HEK293 (cell line): ENCODE results near the gene DHRS13.

Source experiments
- KLF1 ChIP-seq: fragments of 450-650 bp; formaldehyde crosslinking; IDR thresholded peaks from 2 replicates; pipeline ENCODE4 v1.5.1; 2016; ENCODE audit warnings: missing biosample characterization, missing genetic modification characterization
- KLF8 ChIP-seq: fragments of 450-650 bp; formaldehyde crosslinking; IDR thresholded peaks from 2 replicates; pipeline ENCODE4 v1.5.1; 2016; ENCODE audit warnings: missing biosample characterization, missing genetic modification characterization
- OVOL3 ChIP-seq: fragments of 450-650 bp; formaldehyde crosslinking; IDR thresholded peaks from 2 replicates; pipeline ENCODE4 v1.5.1; 2016; ENCODE audit warnings: missing biosample characterization, missing genetic modification characterization
- SP2 ChIP-seq: fragments of 450-650 bp; formaldehyde crosslinking; IDR thresholded peaks from 2 replicates; pipeline ENCODE4 v1.5.1; 2016; ENCODE audit warnings: missing biosample characterization, missing genetic modification characterization
- SP3 ChIP-seq: fragments of 450-650 bp; formaldehyde crosslinking; IDR thresholded peaks from 2 replicates; pipeline ENCODE4 v1.5.1; 2016; ENCODE audit warnings: missing biosample characterization, missing genetic modification characterization
- YY1 ChIP-seq: fragments of 450-650 bp; formaldehyde crosslinking; IDR thresholded peaks from 2 replicates; pipeline ENCODE4 v1.5.1; 2018; ENCODE audit warnings: missing biosample characterization, missing genetic modification characterization
- YY2 ChIP-seq: fragments of 450-650 bp; formaldehyde crosslinking; IDR thresholded peaks from 2 replicates; pipeline ENCODE4 v1.5.1; 2016; ENCODE audit warnings: missing biosample characterization, missing genetic modification characterization
- ZBTB20 ChIP-seq: fragments of 450-650 bp; formaldehyde crosslinking; IDR thresholded peaks from 2 replicates; pipeline ENCODE4 v1.5.1; 2016; ENCODE audit warnings: missing biosample characterization, missing genetic modification characterization
- ZBTB7A ChIP-seq: fragments of 450-650 bp; formaldehyde crosslinking; IDR thresholded peaks from 2 replicates; pipeline ENCODE4 v1.5.1; 2016; ENCODE audit warnings: low read depth, missing biosample characterization, missing genetic modification characterization
- ZNF2 ChIP-seq: fragments of 450-650 bp; formaldehyde crosslinking; IDR thresholded peaks from 2 replicates; pipeline ENCODE4 v1.5.1; 2016; ENCODE audit warnings: missing biosample characterization, missing genetic modification characterization
- ZNF221 ChIP-seq: fragments of 450-650 bp; formaldehyde crosslinking; IDR thresholded peaks from 2 replicates; pipeline ENCODE4 v1.5.1; 2017; ENCODE audit warnings: missing biosample characterization, missing genetic modification characterization, borderline replicate concordance
- ZNF394 ChIP-seq: fragments of 450-650 bp; formaldehyde crosslinking; IDR thresholded peaks from 2 replicates; pipeline ENCODE4 v1.5.1; 2016; ENCODE audit warnings: missing biosample characterization, missing genetic modification characterization, mild to moderate bottlenecking, moderate library complexity, borderline replicate concordance
- ZNF501 ChIP-seq: fragments of 450-650 bp; formaldehyde crosslinking; IDR thresholded peaks from 2 replicates; pipeline ENCODE4 v1.5.1; 2016; ENCODE audit warnings: missing biosample characterization, missing genetic modification characterization
- ZNF518A ChIP-seq: fragments of 450-650 bp; formaldehyde crosslinking; conservative IDR thresholded peaks from 2 replicates; pipeline ENCODE4 v1.5.1; 2016; ENCODE audit warnings: low read depth, missing biosample characterization, missing genetic modification characterization
- ZNF600 ChIP-seq: fragments of 450-650 bp; formaldehyde crosslinking; IDR thresholded peaks from 2 replicates; pipeline ENCODE4 v1.5.1; 2016; ENCODE audit warnings: missing biosample characterization, missing genetic modification characterization
- ZNF623 ChIP-seq: fragments of 450-650 bp; formaldehyde crosslinking; IDR thresholded peaks from 2 replicates; pipeline ENCODE4 v1.5.1; 2016; ENCODE audit warnings: missing biosample characterization, missing genetic modification characterization
- ZNF658 ChIP-seq: fragments of 450-650 bp; formaldehyde crosslinking; IDR thresholded peaks from 2 replicates; pipeline ENCODE4; 2016; ENCODE audit warnings: missing biosample characterization, missing genetic modification characterization
- ZNF76 ChIP-seq: fragments of 450-650 bp; formaldehyde crosslinking; IDR thresholded peaks from 2 replicates; pipeline ENCODE4; 2016; ENCODE audit warnings: low read depth, missing biosample characterization, missing genetic modification characterization, borderline replicate concordance
- ZNF768 ChIP-seq: fragments of 450-650 bp; formaldehyde crosslinking; IDR thresholded peaks from 2 replicates; pipeline ENCODE4 v1.5.1; 2018; ENCODE audit warnings: missing biosample characterization, mild to moderate bottlenecking, missing genetic modification characterization
- TF ChIP-seq, protein P1 (sequence below): fragments of 450-650 bp; formaldehyde crosslinking; conservative IDR thresholded peaks from 2 replicates; pipeline ENCODE4 v1.5.1; 2016; ENCODE audit warnings: low read depth, missing biosample characterization, missing genetic modification characterization
- TF ChIP-seq, protein P2 (sequence below): fragments of 450-650 bp; formaldehyde crosslinking; IDR thresholded peaks from 2 replicates; pipeline ENCODE4 v1.5.1; 2016; ENCODE audit warnings: missing biosample characterization, missing genetic modification characterization
- TF ChIP-seq, protein P3 (sequence below): fragments of 450-650 bp; formaldehyde crosslinking; IDR thresholded peaks from 2 replicates; pipeline ENCODE4 v1.5.1; 2016; ENCODE audit warnings: missing biosample characterization, missing genetic modification characterization
- TF ChIP-seq, protein P4 (sequence below): fragments of 450-650 bp; formaldehyde crosslinking; IDR thresholded peaks from 2 replicates; pipeline ENCODE4 v1.5.1; 2016; ENCODE audit warnings: missing biosample characterization, missing genetic modification characterization

DHRS13 gene

GRCh38 chr17:28951991-28952975, 49.4 kb upstream of the DHRS13 start (continued):
- TF ChIP-seq, protein P1, sequence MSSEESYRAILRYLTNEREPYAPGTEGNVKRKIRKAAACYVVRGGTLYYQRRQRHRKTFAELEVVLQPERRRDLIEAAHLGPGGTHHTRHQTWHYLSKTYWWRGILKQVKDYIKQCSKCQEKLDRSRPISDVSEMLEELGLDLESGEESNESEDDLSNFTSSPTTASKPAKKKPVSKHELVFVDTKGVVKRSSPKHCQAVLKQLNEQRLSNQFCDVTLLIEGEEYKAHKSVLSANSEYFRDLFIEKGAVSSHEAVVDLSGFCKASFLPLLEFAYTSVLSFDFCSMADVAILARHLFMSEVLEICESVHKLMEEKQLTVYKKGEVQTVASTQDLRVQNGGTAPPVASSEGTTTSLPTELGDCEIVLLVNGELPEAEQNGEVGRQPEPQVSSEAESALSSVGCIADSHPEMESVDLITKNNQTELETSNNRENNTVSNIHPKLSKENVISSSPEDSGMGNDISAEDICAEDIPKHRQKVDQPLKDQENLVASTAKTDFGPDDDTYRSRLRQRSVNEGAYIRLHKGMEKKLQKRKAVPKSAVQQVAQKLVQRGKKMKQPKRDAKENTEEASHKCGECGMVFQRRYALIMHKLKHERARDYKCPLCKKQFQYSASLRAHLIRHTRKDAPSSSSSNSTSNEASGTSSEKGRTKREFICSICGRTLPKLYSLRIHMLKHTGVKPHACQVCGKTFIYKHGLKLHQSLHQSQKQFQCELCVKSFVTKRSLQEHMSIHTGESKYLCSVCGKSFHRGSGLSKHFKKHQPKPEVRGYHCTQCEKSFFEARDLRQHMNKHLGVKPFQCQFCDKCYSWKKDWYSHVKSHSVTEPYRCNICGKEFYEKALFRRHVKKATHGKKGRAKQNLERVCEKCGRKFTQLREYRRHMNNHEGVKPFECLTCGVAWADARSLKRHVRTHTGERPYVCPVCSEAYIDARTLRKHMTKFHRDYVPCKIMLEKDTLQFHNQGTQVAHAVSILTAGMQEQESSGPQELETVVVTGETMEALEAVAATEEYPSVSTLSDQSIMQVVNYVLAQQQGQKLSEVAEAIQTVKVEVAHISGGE (tag by site-specific recombination), result peak; percentile 96
- peak; percentile 88; the same call in 1 of the 2 replicates for TF ChIP-seq ZNF394 (tag by site-specific recombination)
- peak; percentile 89 for TF ChIP-seq ZNF2
- peak; percentile 91; the same call in 1 of the 2 replicates for TF ChIP-seq ZBTB20
- TF ChIP-seq ZNF221 (tag by site-specific recombination), result no peak
- TF ChIP-seq, protein P2, sequence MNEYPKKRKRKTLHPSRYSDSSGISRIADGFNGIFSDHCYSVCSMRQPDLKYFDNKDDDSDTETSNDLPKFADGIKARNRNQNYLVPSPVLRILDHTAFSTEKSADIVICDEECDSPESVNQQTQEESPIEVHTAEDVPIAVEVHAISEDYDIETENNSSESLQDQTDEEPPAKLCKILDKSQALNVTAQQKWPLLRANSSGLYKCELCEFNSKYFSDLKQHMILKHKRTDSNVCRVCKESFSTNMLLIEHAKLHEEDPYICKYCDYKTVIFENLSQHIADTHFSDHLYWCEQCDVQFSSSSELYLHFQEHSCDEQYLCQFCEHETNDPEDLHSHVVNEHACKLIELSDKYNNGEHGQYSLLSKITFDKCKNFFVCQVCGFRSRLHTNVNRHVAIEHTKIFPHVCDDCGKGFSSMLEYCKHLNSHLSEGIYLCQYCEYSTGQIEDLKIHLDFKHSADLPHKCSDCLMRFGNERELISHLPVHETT (tag by site-specific recombination), result peak; percentile 94
- peak; percentile 64; the same call in 1 of the 2 replicates for TF ChIP-seq ZNF501 (tag by site-specific recombination)
- TF ChIP-seq ZNF623, result peak; percentile 20
- no peak for TF ChIP-seq ZNF768 (tag by site-specific recombination)
- TF ChIP-seq ZNF600 (tag by site-specific recombination), result peak; percentile 13; the same call in 1 of the 2 replicates
- peak; percentile 97 for TF ChIP-seq SP3 (tag by site-specific recombination)
- TF ChIP-seq ZNF76, result peak; percentile 100
- TF ChIP-seq, protein P3, sequence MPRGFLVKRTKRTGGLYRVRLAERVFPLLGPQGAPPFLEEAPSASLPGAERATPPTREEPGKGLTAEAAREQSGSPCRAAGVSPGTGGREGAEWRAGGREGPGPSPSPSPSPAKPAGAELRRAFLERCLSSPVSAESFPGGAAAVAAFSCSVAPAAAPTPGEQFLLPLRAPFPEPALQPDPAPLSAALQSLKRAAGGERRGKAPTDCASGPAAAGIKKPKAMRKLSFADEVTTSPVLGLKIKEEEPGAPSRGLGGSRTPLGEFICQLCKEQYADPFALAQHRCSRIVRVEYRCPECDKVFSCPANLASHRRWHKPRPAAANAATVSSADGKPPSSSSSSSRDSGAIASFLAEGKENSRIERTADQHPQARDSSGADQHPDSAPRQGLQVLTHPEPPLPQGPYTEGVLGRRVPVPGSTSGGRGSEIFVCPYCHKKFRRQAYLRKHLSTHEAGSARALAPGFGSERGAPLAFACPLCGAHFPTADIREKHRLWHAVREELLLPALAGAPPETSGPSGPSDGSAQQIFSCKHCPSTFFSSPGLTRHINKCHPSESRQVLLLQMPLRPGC (tag by site-specific recombination), result no peak; the same call in 1 of the 2 replicates
- TF ChIP-seq ZBTB7A (tag by site-specific recombination), result peak; percentile 51; the same call in 1 of the 2 replicates
- peak; percentile 83 for TF ChIP-seq SP2 (tag by site-specific recombination)
- TF ChIP-seq YY1 (tag by site-specific recombination), result peak; percentile 96
- peak; percentile 60 for TF ChIP-seq ZNF518A (tag by site-specific recombination)
- TF ChIP-seq KLF1 (tag by site-specific recombination), result peak; percentile 82
- 0 out of 2 replicates have a peak, but pooled peaks have one; percentile 54 for TF ChIP-seq OVOL3 (tag by site-specific recombination)
- no peak for TF ChIP-seq ZNF658 (tag by site-specific recombination)
- TF ChIP-seq, protein P4, sequence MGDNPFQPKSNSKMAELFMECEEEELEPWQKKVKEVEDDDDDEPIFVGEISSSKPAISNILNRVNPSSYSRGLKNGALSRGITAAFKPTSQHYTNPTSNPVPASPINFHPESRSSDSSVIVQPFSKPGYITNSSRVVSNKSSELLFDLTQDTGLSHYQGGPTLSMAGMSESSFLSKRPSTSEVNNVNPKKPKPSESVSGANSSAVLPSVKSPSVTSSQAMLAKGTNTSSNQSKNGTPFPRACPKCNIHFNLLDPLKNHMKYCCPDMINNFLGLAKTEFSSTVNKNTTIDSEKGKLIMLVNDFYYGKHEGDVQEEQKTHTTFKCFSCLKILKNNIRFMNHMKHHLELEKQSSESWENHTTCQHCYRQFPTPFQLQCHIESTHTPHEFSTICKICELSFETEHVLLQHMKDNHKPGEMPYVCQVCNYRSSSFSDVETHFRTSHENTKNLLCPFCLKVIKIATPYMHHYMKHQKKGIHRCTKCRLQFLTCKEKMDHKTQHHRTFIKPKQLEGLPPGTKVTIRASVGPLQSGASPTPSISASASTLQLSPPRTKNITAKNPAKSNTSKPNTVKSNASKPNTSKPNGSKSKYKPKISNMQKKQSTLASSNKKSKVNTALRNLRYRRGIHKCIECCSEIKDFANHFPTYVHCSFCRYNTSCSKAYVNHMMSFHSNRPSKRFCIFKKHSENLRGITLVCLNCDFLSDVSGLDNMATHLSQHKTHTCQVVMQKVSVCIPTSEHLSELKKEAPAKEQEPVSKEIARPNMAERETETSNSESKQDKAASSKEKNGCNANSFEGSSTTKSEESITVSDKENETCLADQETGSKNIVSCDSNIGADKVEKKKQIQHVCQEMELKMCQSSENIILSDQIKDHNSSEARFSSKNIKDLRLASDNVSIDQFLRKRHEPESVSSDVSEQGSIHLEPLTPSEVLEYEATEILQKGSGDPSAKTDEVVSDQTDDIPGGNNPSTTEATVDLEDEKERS (tag by site-specific recombination), result peak; percentile 86; the same call in 1 of the 2 replicates
- TF ChIP-seq KLF8 (tag by site-specific recombination), result peak; percentile 95
- TF ChIP-seq YY2, result peak; percentile 78
